Spleen (tissue), 11 donors: ENCODE measurements around the gene SSTR1. TPM values are rescaled to one million over a fixed set of nuclear protein-coding genes. Genes with fewer than 3 reads are reported as not detected.

Experiments
- DNase-seq: peaks from one replicate; pipeline ENCODE4 v3.0.0-alpha.2; 2020
- H3K27ac ChIP-seq, 8 donors: fragments of 200-600 bp; sonication (generic) in 7 of 8; 1 replicate in 4 of 8; 2 replicates in 4 of 8; pipeline versions ENCODE4 v1.5.0 to v1.8.0; 2016 to 2021; ENCODE audit warnings: inconsistent platforms in 4 of 8, mild to moderate bottlenecking in 4 of 8, moderate library complexity in 1 of 8
- H3K27me3 ChIP-seq, 7 donors: fragments of 200-600 bp; sonication (generic) in 6 of 7; replicated peaks in 1 of 7; 1 replicate in 4 of 7; 2 replicates in 3 of 7; pipeline versions ENCODE4 v1.5.0 to v1.8.0; 2016 to 2021; ENCODE audit warnings: inconsistent platforms in 3 of 7, mild to moderate bottlenecking in 1 of 7
- H3K36me3 ChIP-seq, 6 donors: fragments of 200-600 bp; sonication (generic) in 5 of 6; 1 replicate in 4 of 6; 2 replicates in 2 of 6; pipeline versions ENCODE4 v1.5.0 to v1.8.0; 2016 to 2021; ENCODE audit warnings: inconsistent platforms in 2 of 6
- H3K4me1 ChIP-seq, 6 donors: fragments of 200-600 bp; sonication (generic) in 5 of 6; 1 replicate in 3 of 6; 2 replicates in 3 of 6; pipeline versions ENCODE4 v1.5.0 to v1.8.0; 2016 to 2021; ENCODE audit warnings: inconsistent platforms in 3 of 6
- H3K4me3 ChIP-seq, 8 donors: fragments of 200-600 bp; sonication (generic) in 7 of 8; 1 replicate in 4 of 8; 2 replicates in 4 of 8; pipeline versions ENCODE4 v1.5.0 to v1.8.0; 2016 to 2021; ENCODE audit warnings: inconsistent platforms in 4 of 8, mild to moderate bottlenecking in 4 of 8, moderate library complexity in 2 of 8
- H3K9me3 ChIP-seq, 8 donors: fragments of 200-600 bp; sonication (generic) in 7 of 8; 1 replicate in 4 of 8; 2 replicates in 4 of 8; pipeline versions ENCODE4 v1.5.0 to v1.8.0; 2016 to 2021; ENCODE audit warnings: inconsistent platforms in 4 of 8
- CTCF ChIP-seq, 11 experiments: fragments of 200-600 bp in 7 of 11; fragments of 450-650 bp in 4 of 11; sonication (generic) in 4 of 11; IDR thresholded peaks in 8 of 11; conservative IDR thresholded peaks in 3 of 11; 1 replicate in 7 of 11; 2 replicates in 4 of 11; pipeline versions ENCODE4 v1.4.0 to v1.8.0; 2016 to 2021; ENCODE audit warnings: antibody characterized with exemption in 11 of 11, inconsistent platforms in 4 of 11, mild to moderate bottlenecking in 1 of 11
- POLR2A ChIP-seq, 3 donors: fragments of 450-650 bp; IDR thresholded peaks; one replicate each; pipeline ENCODE4 v1.5.1; 2017; ENCODE audit warnings: antibody characterized with exemption in 3 of 3, mild to moderate bottlenecking in 1 of 3
- POLR2AphosphoS5 ChIP-seq, 3 donors: sonication (generic); formaldehyde crosslinking; IDR thresholded peaks; one replicate each; pipeline ENCODE4 v1.5.1; 2017; ENCODE audit warnings: antibody characterized with exemption in 3 of 3
- WGBS, 5 donors: extraction: QIAGEN DNeasy Blood & Tissue Kit in 3 of 5; methylation state at CpG; one replicate each; pipeline versions ENCODE4 v1.1.5 to v1.1.7; 2013 to 2018; 5-methylcytosine and 5-hydroxymethylcytosine counted together
- intact Hi-C: fragments of 100-400 bp; cut with DNase I; formaldehyde crosslinking; loops from one replicate; pipeline ENCODE4 v1.15.0; 2023; ENCODE audit warnings: low total_unique reads
- polyA plus RNA-seq, 3 donors: library from polyadenylated mRNA; stranded (reverse); fragments of 200-250 nt; gene quantifications; one replicate each; pipeline ENCODE4 v1.2.1, GENCODE V29; 2013
- total RNA-seq, 7 donors: library from RNA; depleted of rRNA in 3 of 7; stranded (reverse); fragments of >200 nt in 3 of 7; fragmentation: NEBNext Ultra II Directional in 4 of 7; extraction: Animal tissue kit (Norgen Biotek cat#: 25700) in 4 of 7; gene quantifications; one replicate each; pipeline versions ENCODE4 v1.1.0 to v1.2.1, GENCODE V29; 2016 to 2021
- donor health status: healthy with polysubstance abuse.
- donor health status: DM: no; HTN: no; CAD: no; lungs with moderate emphysema.
- donor health status: DM: no; HTN: no; CAD: no.
- donor health status: Bipolar disorder and iron deficiency.
- donor health status: healthy.
- donor health status: DM: no; HTN: no; CAD: no.
- donor health status: DM: yes; HTN: yes; CAD: no.

Gene SSTR1
- total and polyA plus RNA-seq, 10 donors, result 0.09 to 1.3 (median 0.67) TPM

GRCh38 chr14:38206689-38207376 is 871 bp upstream of the SSTR1 start:
- Histone ChIP-seq H3K4me3 (no peak overlapping the region), H3K36me3 (no peaks in the 10 kb centered on the region), H3K4me1 (peaks cover 0 to 43% (median 22%) of the 10 kb centered on the region in 6 donors), H3K27ac (no peak overlapping the region), H3K9me3 (peaks cover 0 to 8% (median 5%) of the 10 kb centered on the region in 8 donors), H3K27me3 (peaks cover 0 to 60% (median 40%) of the 10 kb centered on the region in 7 donors)
- 61 to 82% (median 75%) methylated on average over 2 of the region's 2 CpGs for WGBS, 5 donors
- DNase-seq, result no peak
- intact Hi-C loops, result no loop called here
- TF ChIP-seq CTCF (IDR thresholded peaks at IDR 0.05 in 8 of 11, conservative IDR thresholded peaks at IDR 0.05 in 3 of 11) (no peak), POLR2A (IDR thresholded peaks at IDR 0.05) (no peak), POLR2AphosphoS5 (IDR thresholded peaks at IDR 0.05) (no peak)

GRCh38 chr14:38207377-38207735 is 348 bp upstream of the SSTR1 start:
- no peak for DNase-seq
- peak overlapping the region in 2 of 8 donors; percentile 35 to 42 for H3K4me3 ChIP-seq
- 34 to 46% (median 39%) methylated on average over 5 of the region's 5 CpGs for WGBS, 5 donors
- peaks cover 0 to 8% (median 5%) of the 10 kb centered on the region in 8 donors for H3K9me3 ChIP-seq
- peaks cover 0 to 65% (median 40%) of the 10 kb centered on the region in 7 donors for H3K27me3 ChIP-seq
- H3K27ac ChIP-seq, result no peak overlapping the region
- intact Hi-C loops, result no loop called here
- TF ChIP-seq POLR2AphosphoS5 (IDR thresholded peaks at IDR 0.05), result no peak
- no peak for TF ChIP-seq CTCF (IDR thresholded peaks at IDR 0.05 in 8 of 11, conservative IDR thresholded peaks at IDR 0.05 in 3 of 11)
- H3K36me3 ChIP-seq, result no peaks in the 10 kb centered on the region
- peaks cover 0 to 44% (median 22%) of the 10 kb centered on the region in 6 donors for H3K4me1 ChIP-seq

- Histone ChIP-seq H3K27me3 (peaks cover 0 to 68% (median 40%) of the 10 kb centered on the region in 7 donors), H3K36me3 (no peaks in the 10 kb centered on the region), H3K4me1 (peaks cover 0 to 44% (median 22%) of the 10 kb centered on the region in 6 donors), H3K27ac (no peak overlapping the region), H3K9me3 (peaks cover 0 to 8% (median 5%) of the 10 kb centered on the region in 8 donors), H3K4me3 (peak overlapping the region; percentile 9 to 62 (median 34))
- intact Hi-C loops, result no loop called here
- TF ChIP-seq CTCF (IDR thresholded peaks at IDR 0.05 in 8 of 11, conservative IDR thresholded peaks at IDR 0.05 in 3 of 11), result peak in 2 of 11 experiments; percentile 12 to 16
- TF ChIP-seq POLR2A (IDR thresholded peaks at IDR 0.05), result no peak
- WGBS, 5 donors, result 1 to 4% (median 3%) methylated on average over 32 to 59 of the region's 59 CpGs
- peak; percentile 73 for DNase-seq
Observed at GRCh38 chr14:38208618-38209562, 1.2 kb downstream of the SSTR1 start.
